CD14-positive monocyte (primary cell): ENCODE measurements around the gene AOAH. TPM values are rescaled to one million over a fixed set of nuclear protein-coding genes. Genes with fewer than 3 reads are reported as not detected.
A peak's percentile ranks its signal among the peaks of the same experiment; 100 is the strongest.

Source experiments
- DNase-seq, 3 donors: peaks; one replicate each; pipeline ENCODE4 v3.0.0-alpha.2; 2011 to 2022
- H2AFZ ChIP-seq: 2 replicates; pipeline ENCODE4 v1.6.0; 2012; ENCODE audit warnings: mild to moderate bottlenecking, low read depth, low read length, inconsistent platforms; ENCODE audit not compliant: insufficient read depth, poor library complexity, severe bottlenecking
- H3K27ac ChIP-seq, 2 donors: 1 replicate in 1 of 2; 2 replicates in 1 of 2; pipeline ENCODE4 v1.5.1; 2012 to 2013; ENCODE audit warnings: low read length in 2 of 2, control low read depth in 1 of 2, inconsistent platforms in 1 of 2, low read depth in 1 of 2, mild to moderate bottlenecking in 1 of 2
- H3K27me3 ChIP-seq, 2 donors: one replicate each; pipeline versions ENCODE4 v1.6.0 to v1.6.1; 2011 to 2013; ENCODE audit warnings: low read length in 2 of 2; ENCODE audit not compliant: control insufficient read depth in 2 of 2, insufficient read depth in 2 of 2
- H3K36me3 ChIP-seq, 2 donors: replicated peaks in 1 of 2; 1 replicate in 1 of 2; 2 replicates in 1 of 2; pipeline versions ENCODE4 v1.5.1 to v1.6.1; 2012 to 2013; ENCODE audit warnings: low read length in 2 of 2, control low read depth in 1 of 2, inconsistent platforms in 1 of 2, mild to moderate bottlenecking in 1 of 2; ENCODE audit not compliant: insufficient read depth in 2 of 2, control insufficient read depth in 1 of 2
- H3K4me1 ChIP-seq, 2 donors: 1 replicate in 1 of 2; 2 replicates in 1 of 2; pipeline versions ENCODE4 v1.5.1 to v1.6.1; 2012 to 2013; ENCODE audit warnings: low read length in 2 of 2, control low read depth in 1 of 2, inconsistent platforms in 1 of 2, mild to moderate bottlenecking in 1 of 2, moderate library complexity in 1 of 2; ENCODE audit not compliant: insufficient read depth in 2 of 2, control insufficient read depth in 1 of 2
- H3K4me2 ChIP-seq: replicated peaks from 2 replicates; pipeline ENCODE3; 2012; ENCODE audit warnings: low read length, moderate library complexity, mild to moderate bottlenecking; ENCODE audit not compliant: poor library complexity, severe bottlenecking; ENCODE audit errors: extremely low read depth
- H3K4me3 ChIP-seq, 3 experiments: fragments of 200-600 bp in 1 of 3; sonication (generic) in 1 of 3; replicated peaks in 1 of 3; 1 replicate in 2 of 3; 2 replicates in 1 of 3; pipeline ENCODE4 v1.5.1; 2011 to 2013; ENCODE audit warnings: low read length in 3 of 3, mild to moderate bottlenecking in 3 of 3, control low read depth in 2 of 3, low read depth in 2 of 3, inconsistent platforms in 1 of 3, moderate library complexity in 1 of 3
- H3K79me2 ChIP-seq: 2 replicates; pipeline ENCODE4 v1.6.0; 2012; ENCODE audit warnings: mild to moderate bottlenecking, control low read depth, inconsistent platforms, low read length, moderate library complexity; ENCODE audit not compliant: insufficient read depth
- H3K9ac ChIP-seq: 2 replicates; pipeline ENCODE4 v1.6.0; 2017; ENCODE audit warnings: low read length, mild to moderate bottlenecking; ENCODE audit not compliant: insufficient read depth, poor library complexity, severe bottlenecking
- H3K9me3 ChIP-seq, 2 donors: replicated peaks in 1 of 2; 1 replicate in 1 of 2; 2 replicates in 1 of 2; pipeline versions ENCODE4 v1.5.1 to v1.6.1; 2012 to 2013; ENCODE audit warnings: low read length in 2 of 2, control low read depth in 1 of 2; ENCODE audit not compliant: control insufficient read depth in 1 of 2, insufficient read depth in 1 of 2
- H4K20me1 ChIP-seq: 2 replicates; pipeline ENCODE4 v1.6.0; 2012; ENCODE audit warnings: mild to moderate bottlenecking, low read length, control low read depth, moderate library complexity; ENCODE audit not compliant: insufficient read depth
- H3K27ac Mint-ChIP-seq, 7 donors: one replicate each; pipeline ENCODE4 v1.8.0; 2020; ENCODE audit warnings: mild to moderate bottlenecking in 7 of 7, mixed read lengths in 7 of 7, moderate library complexity in 6 of 7, inconsistent platforms in 2 of 7
- H3K27me3 Mint-ChIP-seq, 3 donors: one replicate each; pipeline ENCODE4 v1.8.0; 2021 to 2022; ENCODE audit warnings: low read depth in 3 of 3, mild to moderate bottlenecking in 3 of 3, mixed read lengths in 3 of 3, moderate library complexity in 3 of 3, inconsistent platforms in 1 of 3
- H3K36me3 Mint-ChIP-seq, 2 donors: one replicate each; pipeline ENCODE4 v1.8.0; 2020; ENCODE audit warnings: mixed read lengths in 2 of 2, inconsistent platforms in 1 of 2, mild to moderate bottlenecking in 1 of 2
- H3K4me1 Mint-ChIP-seq: one replicate; pipeline ENCODE4 v1.8.0; 2020; ENCODE audit warnings: mild to moderate bottlenecking, mixed read lengths
- H3K4me3 Mint-ChIP-seq, 2 donors: one replicate each; pipeline ENCODE4 v1.8.0; 2020; ENCODE audit warnings: mild to moderate bottlenecking in 2 of 2, mixed read lengths in 2 of 2, moderate library complexity in 1 of 2
- H3K9me3 Mint-ChIP-seq, 7 donors: one replicate each; pipeline ENCODE4 v1.8.0; 2020 to 2022; ENCODE audit warnings: mixed read lengths in 7 of 7, mild to moderate bottlenecking in 6 of 7, moderate library complexity in 6 of 7, inconsistent platforms in 2 of 7
- CTCF ChIP-seq: fragments of 200-600 bp; IDR thresholded peaks from one replicate; pipeline ENCODE4 v1.8.0; 2022; ENCODE audit warnings: antibody characterized with exemption, mild to moderate bottlenecking
- WGBS: methylation state at CpG from one replicate; pipeline ENCODE4 v1.1.5; 2013; ENCODE audit warnings: missing lambda C conversion rate; ENCODE audit not compliant: insufficient coverage; 5-methylcytosine and 5-hydroxymethylcytosine counted together
- intact Hi-C, 2 donors: fragments of 100-400 bp; cut with micrococcal nuclease; formaldehyde crosslinking; loops; one replicate each; pipeline versions ENCODE4 v1.15.0 to v1.15.1; 2023
- polyA plus RNA-seq, 3 donors: library from polyadenylated mRNA; depleted of rRNA in 1 of 3; unstranded in 2 of 3; stranded (reverse) in 1 of 3; fragments of 300-500 nt in 2 of 3; fragments of >200 nt in 1 of 3; fragmentation: Illumina TruSeq in 2 of 3; gene quantifications; 1 replicate in 2 of 3; 2 replicates in 1 of 3; pipeline ENCODE4 v1.2.3, GENCODE V29; 2012 to 2021

AOAH gene
- polyA plus RNA-seq, 3 donors, result 305 to 467 (median 349) TPM

GRCh38 chr7:36523371-36524101 lies 200.8 kb downstream of the AOAH start:
- Mint-ChIP-seq H3K4me3 (no peak overlapping the region), H3K36me3 (peaks cover 88 to 94% of the 10 kb centered on the region in 2 donors), H3K27ac (peak overlapping the region in 3 of 7 donors; percentile 54 to 66 (median 57)), H3K27me3 (no peaks in the 10 kb centered on the region), H3K4me1 (peaks cover 2% of the 10 kb centered on the region), H3K9me3 (peaks cover 0 to 2% (median 0%) of the 10 kb centered on the region in 7 donors)
- no peak overlapping the region for H2AFZ ChIP-seq
- H4K20me1 ChIP-seq, result peaks cover 66% of the 10 kb centered on the region
- H3K79me2 ChIP-seq, result no peaks in the 10 kb centered on the region
- H3K27me3 ChIP-seq, result no peaks in the 10 kb centered on the region
- peaks cover 93 to 99% of the 10 kb centered on the region in 2 donors for H3K36me3 ChIP-seq
- TF ChIP-seq CTCF, result no peak
- H3K4me1 ChIP-seq, result no peaks in the 10 kb centered on the region
- 92% methylated on average over 6 of the region's 6 CpGs for WGBS
- H3K9ac ChIP-seq, result no peak overlapping the region
- H3K4me3 ChIP-seq, result no peak overlapping the region
- no peak for DNase-seq
- intact Hi-C loops, result no loop called here
- H3K9me3 ChIP-seq, result no peaks in the 10 kb centered on the region
- H3K4me2 ChIP-seq, result no peak overlapping the region
- H3K27ac ChIP-seq, result peak overlapping the region in 1 of 2 donors; percentile 20

GRCh38 chr7:36522453-36523007 lies 201.8 kb downstream of the AOAH start:
- H3K36me3 Mint-ChIP-seq, result peaks cover 86 to 96% of the 10 kb centered on the region in 2 donors
- intact Hi-C loops, result no loop called here
- H3K4me2 ChIP-seq, result no peak overlapping the region
- H3K27ac ChIP-seq, result no peak overlapping the region
- peak overlapping the region in 1 of 7 donors; percentile 15 for H3K27ac Mint-ChIP-seq
- H3K9me3 Mint-ChIP-seq, result peaks cover 0 to 2% (median 0%) of the 10 kb centered on the region in 7 donors
- H3K9ac ChIP-seq, result no peak overlapping the region
- no peaks in the 10 kb centered on the region for H3K9me3 ChIP-seq
- H3K27me3 ChIP-seq, result no peaks in the 10 kb centered on the region
- H3K4me1 ChIP-seq, result no peaks in the 10 kb centered on the region
- 95% methylated on average over 6 of the region's 10 CpGs for WGBS
- peaks cover 92 to 99% of the 10 kb centered on the region in 2 donors for H3K36me3 ChIP-seq
- no peak for DNase-seq
- no peak overlapping the region for H3K4me3 Mint-ChIP-seq
- H3K79me2 ChIP-seq, result no peaks in the 10 kb centered on the region
- TF ChIP-seq CTCF, result no peak
- H3K27me3 Mint-ChIP-seq, result no peaks in the 10 kb centered on the region
- H3K4me1 Mint-ChIP-seq, result peaks cover 10% of the 10 kb centered on the region
- H4K20me1 ChIP-seq, result peaks cover 63% of the 10 kb centered on the region
- H2AFZ ChIP-seq, result no peak overlapping the region
- no peak overlapping the region for H3K4me3 ChIP-seq
